Measurements from ENCODE around the gene EGFR. TPM values are rescaled to one million over a fixed set of nuclear protein-coding genes. Genes with fewer than 3 reads are reported as not detected.

EGFR gene
- total RNA-seq, 4 donors from 2014 or later: 79.3 to 125 (median 110) TPM

DNA sequence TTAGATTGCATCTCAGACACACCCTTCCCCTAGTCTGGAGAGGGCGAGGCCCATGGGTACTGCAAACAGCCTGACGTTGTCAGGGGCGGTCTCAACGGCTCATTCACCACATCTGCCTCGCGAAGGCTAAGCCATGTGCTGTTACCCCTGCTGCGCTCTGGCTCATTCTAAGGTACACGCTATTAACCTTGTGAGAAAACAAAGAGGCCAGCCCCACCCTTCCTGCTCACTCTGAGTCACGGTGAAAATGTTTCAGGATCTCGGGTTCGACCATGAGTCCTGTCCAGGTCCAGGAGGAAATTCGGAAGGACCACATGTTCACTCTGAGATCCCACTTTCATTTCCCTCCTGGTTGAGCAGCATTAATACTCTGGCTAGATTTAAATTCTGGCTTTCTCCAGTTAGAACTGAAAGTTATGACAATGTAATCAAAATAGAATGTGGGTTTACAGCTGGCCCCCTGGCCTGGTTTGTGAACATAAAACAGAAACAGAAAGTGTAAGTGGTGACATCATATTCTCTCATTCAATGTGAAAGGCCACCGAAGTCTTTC is 55.2 kb downstream of the EGFR start:
- WGBS: 40% methylated on average over 13 of the region's 13 CpGs
- no peaks in the 10 kb centered on the region for H3K9me3 ChIP-seq
- intact Hi-C loops (cut with DNase I): no loop called here
- H3K36me3 ChIP-seq: no peaks in the 10 kb centered on the region
- H3K27ac ChIP-seq (replicated peaks in 1 of 4): peak overlapping the region; percentile 77 to 88 (median 85)
- H3K27me3 ChIP-seq: no peaks in the 10 kb centered on the region
- peak overlapping the region; percentile 15 to 36 (median 26) for H3K4me3 ChIP-seq
- peaks cover 53 to 100% (median 98%) of the 10 kb centered on the region in 4 donors for H3K4me1 ChIP-seq
- TF ChIP-seq POLR2A (IDR thresholded peaks at IDR 0.05; ENCODE audit: low read depth) (no peak), EP300 (IDR thresholded peaks at IDR 0.05) (no peak), POLR2AphosphoS5 (IDR thresholded peaks at IDR 0.05) (peak; percentile 70 to 78), CTCF (IDR thresholded peaks at IDR 0.05) (no peak)
- no peak for DNase-seq (ENCODE audit: extremely low spot score)

DNA sequence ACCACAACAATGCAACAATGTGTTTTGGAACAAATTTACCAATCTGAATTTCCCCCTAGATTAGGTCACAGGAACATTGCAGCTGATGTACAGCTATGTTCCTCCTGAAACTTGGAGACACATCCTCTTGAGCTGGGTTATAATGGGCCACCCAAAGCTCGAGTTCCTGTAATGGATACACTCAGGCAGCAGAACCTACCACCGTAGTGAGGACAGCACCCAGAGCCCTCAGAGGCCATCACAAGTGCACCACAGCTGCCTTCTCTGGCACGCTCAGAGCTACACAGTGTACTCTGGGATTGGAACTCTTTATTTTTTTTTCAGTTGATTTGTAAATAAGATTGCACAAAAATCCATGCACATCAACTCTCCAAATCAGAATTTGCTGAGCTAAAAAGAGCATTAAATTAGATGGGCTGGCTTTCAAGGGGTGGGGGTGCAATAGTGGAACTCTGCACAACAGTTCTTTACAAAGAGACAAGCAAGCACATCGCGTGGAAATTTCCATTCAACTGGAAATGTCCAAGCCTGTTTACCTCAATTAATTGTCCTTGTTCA is 56.7 kb downstream of the EGFR start:
- Histone ChIP-seq H3K9me3 (no peaks in the 10 kb centered on the region), H3K4me3 (no peak overlapping the region), H3K27ac (replicated peaks in 1 of 4) (peak overlapping the region; percentile 77 to 88 (median 85)), H3K27me3 (no peaks in the 10 kb centered on the region), H3K36me3 (no peaks in the 10 kb centered on the region), H3K4me1 (peaks cover 55 to 100% (median 98%) of the 10 kb centered on the region in 4 donors)
- 77% methylated on average over 5 of the region's 5 CpGs for WGBS
- intact Hi-C loops (cut with DNase I): no loop called here
- DNase-seq (ENCODE audit: extremely low spot score): no peak
- TF ChIP-seq POLR2AphosphoS5 (IDR thresholded peaks at IDR 0.05) (peak; percentile 44 to 68), POLR2A (IDR thresholded peaks at IDR 0.05; ENCODE audit: low read depth) (no peak)

- Histone ChIP-seq H3K4me1 (peaks cover 61 to 100% (median 98%) of the 10 kb centered on the region in 4 donors), H3K27ac (replicated peaks in 1 of 4) (peak overlapping the region; percentile 77 to 88 (median 85)), H3K9me3 (no peaks in the 10 kb centered on the region), H3K27me3 (no peaks in the 10 kb centered on the region), H3K4me3 (no peak overlapping the region), H3K36me3 (no peaks in the 10 kb centered on the region)
- WGBS: 70% methylated on average over 28 of the region's 34 CpGs
- DNase-seq (ENCODE audit: extremely low spot score): no peak
- TF ChIP-seq EP300 (IDR thresholded peaks at IDR 0.05) (no peak), POLR2AphosphoS5 (IDR thresholded peaks at IDR 0.05) (no peak)
- intact Hi-C loops (cut with DNase I): no loop called here
Measured at GRCh38 chr7:55077561-55078410, 59.0 kb downstream of the EGFR start.

DNA sequence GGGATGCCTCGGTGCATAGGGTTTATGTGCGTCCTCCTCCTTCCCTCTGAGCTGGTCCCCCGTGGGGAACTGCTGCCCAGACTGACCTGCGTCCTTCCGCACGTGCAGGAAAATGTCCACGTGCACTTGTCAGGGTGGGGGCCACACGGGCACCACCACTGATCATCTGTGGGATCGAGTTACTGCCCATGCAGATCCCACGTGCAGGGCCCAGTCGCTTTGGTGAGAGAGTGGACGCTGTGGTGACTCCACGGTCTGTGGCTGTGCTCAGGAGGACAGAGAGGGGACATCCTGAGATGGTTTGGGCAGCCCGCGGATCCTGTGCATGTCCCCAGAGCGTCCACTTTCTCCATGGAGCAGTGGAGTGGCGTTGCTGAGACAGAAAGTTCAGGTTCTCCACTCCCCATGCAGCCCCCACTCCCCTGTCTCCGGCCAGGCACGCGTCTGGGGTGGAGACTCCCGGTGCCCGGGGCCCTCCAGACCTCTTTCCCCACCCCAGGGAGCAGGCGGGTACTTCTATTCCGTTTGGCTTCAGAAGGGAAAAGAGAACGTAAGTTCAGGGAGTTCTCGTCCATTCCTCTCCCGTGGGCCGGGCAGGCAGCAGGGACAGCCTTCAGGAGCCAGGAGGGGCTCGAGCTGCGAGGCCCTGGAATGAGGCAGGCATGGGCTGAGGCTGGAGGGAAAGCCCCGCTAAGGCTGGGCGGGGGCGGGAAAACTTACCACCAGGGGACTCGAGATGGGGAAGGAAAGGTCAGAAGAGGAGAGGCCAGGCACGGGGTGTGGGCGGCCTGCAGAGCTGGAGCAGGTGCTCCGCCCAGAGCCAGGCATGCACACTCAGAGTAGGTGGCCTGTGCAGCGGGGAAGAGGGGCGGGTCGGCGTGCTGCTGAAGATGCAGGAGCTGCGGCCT is 59.9 kb downstream of the EGFR start:
- Histone ChIP-seq H3K9me3 (no peaks in the 10 kb centered on the region), H3K27ac (replicated peaks in 1 of 4) (peak overlapping the region; percentile 77 to 88 (median 85)), H3K4me3 (no peak overlapping the region), H3K4me1 (peaks cover 55 to 97% (median 94%) of the 10 kb centered on the region in 4 donors), H3K27me3 (no peaks in the 10 kb centered on the region), H3K36me3 (no peaks in the 10 kb centered on the region)
- TF ChIP-seq CTCF (IDR thresholded peaks at IDR 0.05): peak in 1 of 3 experiments; percentile 14
- no peak for TF ChIP-seq POLR2A (IDR thresholded peaks at IDR 0.05; ENCODE audit: low read depth)
- no peak for TF ChIP-seq POLR2AphosphoS5 (IDR thresholded peaks at IDR 0.05)
- TF ChIP-seq EP300 (IDR thresholded peaks at IDR 0.05): no peak
- intact Hi-C loops (cut with DNase I): no loop called here
- 74% methylated on average over 36 of the region's 42 CpGs for WGBS
- DNase-seq (ENCODE audit: extremely low spot score): no peak

- H3K4me3 ChIP-seq: no peak overlapping the region
- no peaks in the 10 kb centered on the region for H3K27me3 ChIP-seq
- no peak for TF ChIP-seq CTCF (IDR thresholded peaks at IDR 0.05)
- TF ChIP-seq POLR2AphosphoS5 (IDR thresholded peaks at IDR 0.05): peak in 1 of 2 donors; percentile 47
- TF ChIP-seq POLR2A (IDR thresholded peaks at IDR 0.05; ENCODE audit: low read depth): no peak
- TF ChIP-seq EP300 (IDR thresholded peaks at IDR 0.05): no peak
- H3K36me3 ChIP-seq: no peaks in the 10 kb centered on the region
- intact Hi-C loops (cut with DNase I): no loop called here
- peaks cover 47 to 94% (median 90%) of the 10 kb centered on the region in 4 donors for H3K4me1 ChIP-seq
- no peaks in the 10 kb centered on the region for H3K9me3 ChIP-seq
- no peak for DNase-seq (ENCODE audit: extremely low spot score)
- peak overlapping the region; percentile 72 to 87 (median 75) for H3K27ac ChIP-seq (replicated peaks in 1 of 4)
Measured at GRCh38 chr7:55080000-55080623, 61.3 kb downstream of the EGFR start.

Data from esophagus muscularis mucosa (tissue), 4 donors.